ENCODE results near the gene SRGAP1.
"Not testable (repeated sequence)": the region's sequence is repeated elsewhere in the genome, so short reads cannot be mapped to it uniquely, and the experiment has no call there.

Gene SRGAP1

GRCh38 chr12:64010069-64010686, 165.7 kb downstream of the SRGAP1 start:
- no peak for FAIRE-seq

DNA sequence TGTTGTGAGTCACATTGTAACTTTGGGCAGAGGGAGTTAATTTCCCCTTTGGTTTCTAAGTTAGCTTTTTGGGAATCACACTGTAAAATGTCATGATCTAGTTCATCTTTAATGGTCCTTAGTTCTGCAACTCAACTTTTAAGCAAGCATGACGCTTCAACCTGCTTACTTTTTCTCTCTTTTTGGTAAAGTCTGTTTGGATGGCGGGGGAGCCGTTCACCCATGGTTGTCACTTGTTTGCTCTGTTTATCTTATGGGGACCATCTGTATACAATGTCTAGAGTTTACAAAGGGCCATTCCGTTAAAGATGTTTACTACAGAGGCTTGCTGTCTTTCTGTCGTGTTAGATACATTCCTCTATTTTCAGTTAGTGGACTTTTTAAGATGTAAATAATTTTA, 172.0 kb downstream of the SRGAP1 start:
- FAIRE-seq: no peak

GRCh38 chr12:64018116-64018515, 173.6 kb downstream of the SRGAP1 start:
- FAIRE-seq: not testable (repeated sequence)

GRCh38 chr12:64018524-64018923, 174.0 kb downstream of the SRGAP1 start:
- FAIRE-seq: no peak

DNA sequence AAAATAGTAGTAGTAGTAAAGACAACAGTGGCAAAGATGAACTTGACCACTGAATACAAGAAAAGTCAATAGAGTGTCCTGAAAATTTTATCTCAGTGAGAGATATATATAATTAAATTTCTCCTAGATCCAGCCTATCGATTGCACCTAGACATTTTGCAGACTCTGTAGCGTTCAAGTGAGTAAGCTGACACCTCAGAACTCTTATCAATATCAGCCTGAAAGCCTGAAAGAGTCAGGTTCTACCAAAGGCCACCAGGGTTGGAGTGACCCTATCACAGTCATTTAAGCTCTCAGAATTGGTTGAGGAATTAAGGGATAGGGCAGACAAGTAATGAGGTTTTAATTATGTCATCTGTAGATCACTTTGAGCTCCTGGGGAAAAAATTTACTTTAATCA, 174.6 kb downstream of the SRGAP1 start:
- no peak for FAIRE-seq

DNA sequence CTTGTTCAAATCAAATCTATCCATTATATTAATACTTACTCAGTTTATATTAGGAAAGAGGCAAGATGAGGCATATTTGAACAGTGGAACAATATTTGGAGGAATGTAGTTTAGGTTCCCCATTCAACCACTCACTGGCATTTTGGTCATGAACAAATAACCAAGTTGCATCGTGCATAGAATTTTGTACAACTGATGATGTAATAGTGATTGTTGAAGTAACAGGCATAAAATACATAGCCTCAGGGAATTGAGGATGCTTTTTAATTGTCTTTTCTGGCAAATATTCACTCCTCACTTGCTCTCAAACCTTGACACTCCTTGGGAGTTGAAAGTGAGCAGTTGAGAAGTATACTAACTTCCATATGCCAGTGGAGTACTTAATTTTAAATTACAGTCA, 175.2 kb downstream of the SRGAP1 start:
- no peak for FAIRE-seq

GRCh38 chr12:64025174-64025958, 180.9 kb downstream of the SRGAP1 start:
- FAIRE-seq: no peak

- no peak for FAIRE-seq
Measured at GRCh38 chr12:64027311-64027710, 182.8 kb downstream of the SRGAP1 start.

GRCh38 chr12:64028541-64028940, 184.0 kb downstream of the SRGAP1 start:
- FAIRE-seq: no peak

- no peak for FAIRE-seq
Measured at GRCh38 chr12:64029013-64029857, 184.7 kb downstream of the SRGAP1 start.

DNA sequence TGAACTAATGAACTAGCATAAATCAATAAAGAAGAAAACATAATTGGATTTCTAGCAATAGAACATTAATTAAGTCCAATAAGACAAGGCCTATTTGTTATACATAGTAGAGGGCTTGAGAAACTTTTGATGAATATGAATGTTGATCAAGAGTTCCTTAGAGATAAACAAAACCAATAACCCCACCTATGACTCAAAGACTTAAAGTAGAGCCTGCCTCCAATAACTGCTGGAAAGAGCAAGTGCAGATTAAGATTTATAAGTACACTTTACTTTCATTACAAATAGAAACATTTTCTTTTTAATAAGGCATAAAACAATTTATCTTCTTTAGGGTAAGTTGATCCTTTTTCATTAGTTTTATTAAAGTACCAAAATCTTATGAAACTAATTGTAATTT, 185.7 kb downstream of the SRGAP1 start:
- no peak for FAIRE-seq

DNA sequence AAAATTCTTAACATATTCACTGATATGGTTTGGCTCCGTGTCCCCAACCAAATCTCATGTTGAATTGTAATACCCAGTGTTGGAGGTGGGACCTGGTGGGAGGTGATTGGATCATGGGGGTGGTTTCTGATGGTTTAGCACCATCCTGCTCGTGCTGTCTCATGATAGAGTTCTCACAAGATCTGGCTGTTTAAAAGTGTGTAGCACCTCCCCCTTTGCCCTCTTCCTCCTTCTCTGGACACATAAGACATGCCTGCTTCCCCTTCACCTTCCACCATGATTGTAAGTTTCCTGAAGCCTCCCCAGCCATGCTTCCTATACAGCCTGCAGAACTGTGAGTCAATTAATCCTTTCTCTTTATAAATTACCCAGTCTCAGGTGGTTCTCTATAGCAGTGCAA, 189.6 kb downstream of the SRGAP1 start:
- FAIRE-seq: not testable (repeated sequence)

- no peak for FAIRE-seq
Measured at GRCh38 chr12:64034901-64035576, 190.5 kb downstream of the SRGAP1 start.

- FAIRE-seq: no peak
Measured at GRCh38 chr12:64036414-64036813, 191.9 kb downstream of the SRGAP1 start.

GRCh38 chr12:64039281-64039871, 194.9 kb downstream of the SRGAP1 start:
- FAIRE-seq: no peak

- no peak for FAIRE-seq
Measured at GRCh38 chr12:64042911-64043310, 198.4 kb downstream of the SRGAP1 start.

- no peak for FAIRE-seq
Measured at GRCh38 chr12:64044191-64044590, 199.7 kb downstream of the SRGAP1 start.

DNA sequence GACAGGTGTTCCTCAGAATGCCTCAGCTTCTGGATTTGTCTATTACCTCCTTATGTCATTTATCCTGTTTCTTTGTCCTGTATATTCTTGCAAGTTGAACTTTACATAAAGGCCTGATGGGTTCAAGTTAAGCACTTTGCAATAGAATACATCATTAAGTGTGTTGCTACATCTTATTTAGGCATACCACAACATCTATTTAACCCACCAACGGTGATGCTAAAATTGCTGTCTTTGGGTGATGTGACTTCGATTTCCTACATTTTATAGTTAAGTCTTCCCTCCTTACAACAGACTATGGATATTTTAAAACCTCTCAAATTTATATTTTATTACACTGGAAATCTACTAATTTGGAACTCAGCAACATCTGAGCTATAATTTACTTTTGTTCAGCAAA, 206.6 kb downstream of the SRGAP1 start:
- no peak for FAIRE-seq

GRCh38 chr12:64053117-64053516, 208.6 kb downstream of the SRGAP1 start:
- FAIRE-seq: no peak

DNA sequence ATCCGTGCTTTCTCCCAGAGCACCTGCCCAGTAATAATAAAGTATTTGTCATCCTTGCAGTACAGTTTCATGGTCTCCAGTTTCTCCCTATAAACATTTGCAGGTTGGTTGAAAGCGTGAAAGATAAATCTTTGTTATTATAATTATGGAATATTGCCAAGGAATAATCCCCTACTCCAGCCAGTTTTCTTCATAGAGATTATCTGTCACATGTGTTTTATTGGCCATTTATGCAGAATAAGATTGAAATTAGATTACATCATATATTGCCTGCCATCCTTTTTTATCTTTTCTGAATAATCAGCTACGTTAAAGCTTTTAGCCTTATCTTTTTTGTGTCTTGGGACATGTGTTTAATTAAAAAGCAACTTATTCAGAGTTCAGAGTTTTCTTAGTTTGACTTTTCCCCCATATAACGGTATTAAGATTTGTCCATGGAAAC, 209.6 kb downstream of the SRGAP1 start:
- FAIRE-seq: no peak

GRCh38 chr12:64056741-64057140, 212.2 kb downstream of the SRGAP1 start:
- no peak for FAIRE-seq

DNA sequence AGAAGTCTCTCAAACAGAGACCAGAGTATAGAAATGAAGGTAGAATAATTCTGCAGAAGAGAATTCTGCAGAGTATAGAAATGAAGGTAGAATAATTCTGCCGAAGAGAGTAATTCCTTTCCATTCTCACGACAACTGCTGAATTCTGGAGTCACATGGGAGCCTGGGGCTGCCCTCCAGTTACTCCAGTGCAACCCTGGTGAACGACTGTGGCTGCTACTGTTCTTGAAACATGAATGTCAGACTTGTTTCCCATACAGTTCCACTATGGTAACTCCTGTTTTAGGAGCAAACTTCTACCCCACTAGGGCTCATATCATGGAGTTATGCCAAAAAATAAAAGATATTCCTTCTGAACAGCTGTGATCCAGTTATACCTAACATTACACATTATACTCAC, 213.2 kb downstream of the SRGAP1 start:
- FAIRE-seq: no peak
